ENCODE measurements around the gene KIF3C. TPM values are rescaled to one million over a fixed set of nuclear protein-coding genes. Genes with fewer than 3 reads are reported as not detected.
"Not testable (repeated sequence)": the region's sequence is repeated elsewhere in the genome, so short reads cannot be mapped to it uniquely, and the experiment has no call there.

Gene KIF3C
- total RNA-seq (2014; rRNA removed; shearing (Covaris generic)), result 5.3 and 5.4 TPM in 2 replicates

GRCh38 chr2:25982273-25982967, at the start of gene KIF3C:
KIF3C (minus strand) TSS chr2:25982497; CDS start chr2:25981917, 580 bp downstream.
- H3K27me3 ChIP-seq (replicated peaks), result no peaks in the 10 kb centered on the region
- peaks cover 21% of the 10 kb centered on the region for H3K4me1 ChIP-seq (replicated peaks)
- peak within 1 kb of the TSS; percentile 67 for H3K4me3 ChIP-seq
- DNase-seq (ENCODE audit: low read depth in 1 of 2, low spot score in 2 of 2), result peak; percentile 54 to 68
- no peaks in the 10 kb centered on the region for H3K9me3 ChIP-seq (replicated peaks)
- H3K36me3 ChIP-seq, result no peaks in the 10 kb centered on the region
- H3K27ac ChIP-seq, result no peak within 1 kb of the TSS

- not testable (repeated sequence) for H3K9me3 ChIP-seq (replicated peaks)
Measured at GRCh38 chr2:26028083-26028482, 45.8 kb upstream of the KIF3C start.

GRCh38 chr2:26025509-26025908, 43.2 kb upstream of the KIF3C start:
- Histone ChIP-seq H3K36me3 (no peaks in the 10 kb centered on the region), H3K9me3 (replicated peaks) (no peaks in the 10 kb centered on the region), H3K27ac (no peak overlapping the region), H3K27me3 (replicated peaks) (no peaks in the 10 kb centered on the region), H3K4me3 (no peak overlapping the region), H3K4me1 (replicated peaks) (no peaks in the 10 kb centered on the region)
- DNase-seq (ENCODE audit: low read depth in 1 of 2, low spot score in 2 of 2), result no peak

More at GRCh38 chr2:26028083-26028482, 45.8 kb upstream of the KIF3C start:
- not testable (repeated sequence) for H3K4me1 ChIP-seq (replicated peaks); H3K36me3 ChIP-seq; DNase-seq (ENCODE audit: low read depth in 1 of 2, low spot score in 2 of 2); H3K27ac ChIP-seq; H3K27me3 ChIP-seq (replicated peaks); H3K4me3 ChIP-seq

- no peaks in the 10 kb centered on the region for H3K9me3 ChIP-seq (replicated peaks)
- no peak overlapping the region for H3K27ac ChIP-seq
- no peaks in the 10 kb centered on the region for H3K27me3 ChIP-seq (replicated peaks)
- no peak for DNase-seq (ENCODE audit: low read depth in 1 of 2, low spot score in 2 of 2)
- no peak overlapping the region for H3K4me3 ChIP-seq
- H3K36me3 ChIP-seq, result no peaks in the 10 kb centered on the region
- no peaks in the 10 kb centered on the region for H3K4me1 ChIP-seq (replicated peaks)
Measured at GRCh38 chr2:26024260-26024659, 42.0 kb upstream of the KIF3C start.

GRCh38 chr2:26020231-26020640, 37.9 kb upstream of the KIF3C start:
- Histone ChIP-seq H3K4me1 (replicated peaks) (0 out of 2 replicates have a peak, but pooled peaks cover 4% of the 10 kb centered on the region), H3K27ac (no peak overlapping the region), H3K4me3 (no peak overlapping the region), H3K36me3 (no peaks in the 10 kb centered on the region), H3K27me3 (replicated peaks) (no peaks in the 10 kb centered on the region), H3K9me3 (replicated peaks) (no peaks in the 10 kb centered on the region)
- no peak for DNase-seq (ENCODE audit: low read depth in 1 of 2, low spot score in 2 of 2)

GRCh38 chr2:26018184-26019055, 36.1 kb upstream of the KIF3C start:
- H3K27me3 ChIP-seq (replicated peaks), result no peaks in the 10 kb centered on the region
- no peak overlapping the region for H3K4me3 ChIP-seq
- peak in 1 of 2 experiments; percentile 63 for DNase-seq (ENCODE audit: low read depth in 1 of 2, low spot score in 2 of 2)
- no peaks in the 10 kb centered on the region for H3K36me3 ChIP-seq
- H3K9me3 ChIP-seq (replicated peaks), result no peaks in the 10 kb centered on the region
- 0 out of 2 replicates have a peak, but pooled peaks cover 4% of the 10 kb centered on the region for H3K4me1 ChIP-seq (replicated peaks)
- H3K27ac ChIP-seq, result no peak overlapping the region

GRCh38 chr2:26017464-26018183, 35.3 kb upstream of the KIF3C start:
- H3K4me3 ChIP-seq, result no peak overlapping the region
- no peaks in the 10 kb centered on the region for H3K9me3 ChIP-seq (replicated peaks)
- H3K27ac ChIP-seq, result no peak overlapping the region
- no peaks in the 10 kb centered on the region for H3K27me3 ChIP-seq (replicated peaks)
- H3K4me1 ChIP-seq (replicated peaks), result peaks cover 8% of the 10 kb centered on the region
- DNase-seq (ENCODE audit: low read depth in 1 of 2, low spot score in 2 of 2), result no peak
- H3K36me3 ChIP-seq, result no peaks in the 10 kb centered on the region

- not testable (repeated sequence) for H3K27me3 ChIP-seq (replicated peaks); H3K4me3 ChIP-seq; H3K9me3 ChIP-seq (replicated peaks); H3K27ac ChIP-seq; DNase-seq (ENCODE audit: low read depth in 1 of 2, low spot score in 2 of 2); H3K36me3 ChIP-seq
- peaks cover 17% of the 10 kb centered on the region for H3K4me1 ChIP-seq (replicated peaks)
Measured at GRCh38 chr2:26016706-26017045, 34.4 kb upstream of the KIF3C start.

- no peak for DNase-seq (ENCODE audit: low read depth in 1 of 2, low spot score in 2 of 2)
- Histone ChIP-seq H3K27ac (no peak overlapping the region), H3K9me3 (replicated peaks) (no peaks in the 10 kb centered on the region), H3K36me3 (no peaks in the 10 kb centered on the region), H3K4me3 (no peak overlapping the region), H3K4me1 (replicated peaks) (peaks cover 19% of the 10 kb centered on the region), H3K27me3 (replicated peaks) (no peaks in the 10 kb centered on the region)
Measured at GRCh38 chr2:26016012-26016705, 33.9 kb upstream of the KIF3C start.

- no peak for DNase-seq (ENCODE audit: low read depth in 1 of 2, low spot score in 2 of 2)
- Histone ChIP-seq H3K27ac (no peak overlapping the region), H3K4me3 (no peak overlapping the region), H3K4me1 (replicated peaks) (peaks cover 19% of the 10 kb centered on the region), H3K9me3 (replicated peaks) (no peaks in the 10 kb centered on the region), H3K36me3 (no peaks in the 10 kb centered on the region), H3K27me3 (replicated peaks) (no peaks in the 10 kb centered on the region)
Measured at GRCh38 chr2:26013668-26014067, 31.4 kb upstream of the KIF3C start.

GRCh38 chr2:26011990-26012856, 29.9 kb upstream of the KIF3C start:
- Histone ChIP-seq H3K36me3 (no peaks in the 10 kb centered on the region), H3K4me3 (no peak overlapping the region), H3K27ac (peak overlapping the region; percentile 42), H3K4me1 (replicated peaks) (peaks cover 16% of the 10 kb centered on the region), H3K27me3 (replicated peaks) (no peaks in the 10 kb centered on the region), H3K9me3 (replicated peaks) (no peaks in the 10 kb centered on the region)
- peak; percentile 86 to 87 for DNase-seq (ENCODE audit: low read depth in 1 of 2, low spot score in 2 of 2)

- no peak for DNase-seq (ENCODE audit: low read depth in 1 of 2, low spot score in 2 of 2)
- H3K9me3 ChIP-seq (replicated peaks), result no peaks in the 10 kb centered on the region
- no peaks in the 10 kb centered on the region for H3K36me3 ChIP-seq
- H3K4me1 ChIP-seq (replicated peaks), result peaks cover 16% of the 10 kb centered on the region
- no peak overlapping the region for H3K27ac ChIP-seq
- no peak overlapping the region for H3K4me3 ChIP-seq
- no peaks in the 10 kb centered on the region for H3K27me3 ChIP-seq (replicated peaks)
Measured at GRCh38 chr2:26011609-26011989, 29.3 kb upstream of the KIF3C start.

GRCh38 chr2:26010943-26011342, 28.6 kb upstream of the KIF3C start:
- Histone ChIP-seq H3K9me3 (replicated peaks) (no peaks in the 10 kb centered on the region), H3K4me3 (no peak overlapping the region), H3K36me3 (no peaks in the 10 kb centered on the region), H3K4me1 (replicated peaks) (peaks cover 16% of the 10 kb centered on the region), H3K27me3 (replicated peaks) (no peaks in the 10 kb centered on the region), H3K27ac (no peak overlapping the region)
- DNase-seq (ENCODE audit: low read depth in 1 of 2, low spot score in 2 of 2), result no peak

Measured in SJSA1 (cell line).